Measurements from ENCODE around the gene RPS6KC1.

RPS6KC1 gene

DNA sequence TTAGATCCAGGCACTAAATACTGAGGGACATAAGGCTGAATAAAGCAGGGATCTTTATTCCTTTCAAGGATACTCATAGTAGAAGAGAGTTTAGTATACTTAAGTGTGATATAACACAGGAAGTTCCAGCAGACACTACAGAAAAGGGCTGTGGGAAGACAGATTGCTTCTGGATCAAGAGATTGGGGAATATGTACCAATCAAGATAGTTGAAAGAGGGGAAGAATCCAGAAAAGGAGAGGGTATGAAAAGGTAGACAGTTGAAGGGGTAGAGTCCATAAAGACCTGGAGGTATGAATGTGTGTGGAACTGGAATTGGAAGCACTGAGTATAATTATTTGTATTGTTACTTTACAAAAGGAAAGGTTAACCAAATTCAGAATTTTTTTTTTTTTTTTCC, 2.4 kb downstream of the RPS6KC1 start:
- DNase-seq (ENCODE audit: extremely low spot score) = no peak
- no peak for TF ChIP-seq ARNT (IDR thresholded peaks at IDR 0.05)
- no peak for TF ChIP-seq TARDBP (IDR thresholded peaks at IDR 0.05)
- no peak for TF ChIP-seq BHLHE40 (IDR thresholded peaks at IDR 0.05; ENCODE audit: borderline replicate concordance)
- TF ChIP-seq ELF4 (IDR thresholded peaks at IDR 0.05) = no peak
- no peak for TF ChIP-seq ZNF384 (IDR thresholded peaks at IDR 0.05)
- no peak for TF ChIP-seq L3MBTL2 (conservative IDR thresholded peaks at IDR 0.05)
- TF ChIP-seq FOXA1 (IDR thresholded peaks at IDR 0.05) = no peak
- TF ChIP-seq FOXM1 (IDR thresholded peaks at IDR 0.05; ENCODE audit: borderline replicate concordance) = no peak
- TF ChIP-seq LEF1 (IDR thresholded peaks at IDR 0.05; ENCODE audit: borderline replicate concordance) = no peak
- no peak for TF ChIP-seq SP1 (IDR thresholded peaks at IDR 0.05)
- no peak for TF ChIP-seq HDGF (IDR thresholded peaks at IDR 0.05; ENCODE audit: borderline replicate concordance)
- no peak for TF ChIP-seq SUZ12 (IDR thresholded peaks at IDR 0.05)
- ChIA-PET POLR2A (no interaction called here), CTCF (no interaction called here)

DNA sequence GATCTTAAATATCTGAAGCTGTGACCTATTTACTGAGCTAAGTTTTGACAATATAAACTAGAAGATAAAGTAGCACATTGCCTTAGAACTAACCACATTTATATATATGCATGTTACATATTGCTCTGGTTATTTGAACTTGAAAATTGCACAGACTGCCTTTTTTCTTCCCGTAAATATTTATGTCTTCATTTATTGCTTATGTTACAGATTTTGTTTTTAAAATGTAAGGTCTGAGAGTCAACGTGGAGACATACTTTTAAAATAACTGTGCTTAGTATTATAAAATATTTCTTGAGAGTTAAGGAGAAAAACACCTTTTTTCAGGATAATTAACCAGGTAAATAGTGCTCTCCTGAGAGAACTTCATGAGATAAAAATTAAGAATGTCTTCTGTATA, 3.1 kb downstream of the RPS6KC1 start:
- CTCF ChIA-PET = no interaction called here
- POLR2A ChIA-PET = no interaction called here
- no peak for DNase-seq (ENCODE audit: extremely low spot score)
- TF ChIP-seq ELF4 (IDR thresholded peaks at IDR 0.05) (no peak), TARDBP (IDR thresholded peaks at IDR 0.05) (no peak), L3MBTL2 (conservative IDR thresholded peaks at IDR 0.05) (no peak), ZNF384 (IDR thresholded peaks at IDR 0.05) (no peak), SP1 (IDR thresholded peaks at IDR 0.05) (no peak), FOXM1 (IDR thresholded peaks at IDR 0.05; ENCODE audit: borderline replicate concordance) (no peak), CTBP1 (IDR thresholded peaks at IDR 0.05; ENCODE audit: borderline replicate concordance) (no peak), BHLHE40 (IDR thresholded peaks at IDR 0.05; ENCODE audit: borderline replicate concordance) (no peak), HDGF (IDR thresholded peaks at IDR 0.05; ENCODE audit: borderline replicate concordance) (no peak), FOXK2 (IDR thresholded peaks at IDR 0.05) (no peak)
- TF ChIP-seq, protein P1, sequence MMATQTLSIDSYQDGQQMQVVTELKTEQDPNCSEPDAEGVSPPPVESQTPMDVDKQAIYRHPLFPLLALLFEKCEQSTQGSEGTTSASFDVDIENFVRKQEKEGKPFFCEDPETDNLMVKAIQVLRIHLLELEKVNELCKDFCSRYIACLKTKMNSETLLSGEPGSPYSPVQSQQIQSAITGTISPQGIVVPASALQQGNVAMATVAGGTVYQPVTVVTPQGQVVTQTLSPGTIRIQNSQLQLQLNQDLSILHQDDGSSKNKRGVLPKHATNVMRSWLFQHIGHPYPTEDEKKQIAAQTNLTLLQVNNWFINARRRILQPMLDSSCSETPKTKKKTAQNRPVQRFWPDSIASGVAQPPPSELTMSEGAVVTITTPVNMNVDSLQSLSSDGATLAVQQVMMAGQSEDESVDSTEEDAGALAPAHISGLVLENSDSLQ (IDR thresholded peaks at IDR 0.05) = no peak

DNA sequence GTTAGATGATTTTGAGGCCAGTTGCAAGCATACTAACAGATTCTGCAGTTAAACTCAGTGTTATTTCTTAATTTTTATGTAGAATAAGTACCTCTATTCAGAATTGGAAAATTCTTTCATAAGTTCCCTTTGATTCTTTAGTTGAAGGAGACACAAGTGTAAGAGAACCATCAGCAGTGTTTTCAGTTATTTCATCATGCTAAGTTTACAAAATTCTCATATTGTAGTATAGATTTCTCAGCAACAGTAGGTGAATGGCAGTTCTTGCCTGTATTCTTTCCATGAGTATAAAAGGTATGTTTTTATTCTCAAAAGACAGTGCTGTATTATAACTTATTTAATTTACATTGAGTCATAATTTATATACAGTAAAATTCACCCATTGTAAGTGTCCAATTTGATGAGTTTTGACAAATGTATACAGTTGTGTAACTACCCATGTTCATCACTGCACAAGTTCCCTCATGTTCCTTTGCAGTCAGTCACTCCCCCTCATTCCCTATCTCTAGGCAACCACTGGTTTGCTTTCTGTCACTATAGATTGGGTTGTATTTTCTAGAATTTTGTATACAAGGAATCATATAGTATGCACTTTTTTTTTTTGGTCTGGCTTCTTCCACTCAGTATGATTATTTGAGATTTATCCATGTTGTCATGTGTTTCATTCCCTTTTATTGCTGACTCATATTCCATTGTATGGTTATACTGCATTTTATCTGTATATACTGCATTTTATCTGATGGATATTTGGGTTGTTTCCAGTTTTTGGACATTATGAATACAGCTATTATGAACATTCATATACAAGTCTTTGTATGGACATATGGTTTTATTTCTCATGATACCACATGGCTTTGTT, 3.9 kb downstream of the RPS6KC1 start:
- ChIA-PET POLR2A (no interaction called here), CTCF (no interaction called here)
- no peak for TF ChIP-seq BHLHE40 (IDR thresholded peaks at IDR 0.05; ENCODE audit: borderline replicate concordance)
- DNase-seq (ENCODE audit: extremely low spot score) = no peak

DNA sequence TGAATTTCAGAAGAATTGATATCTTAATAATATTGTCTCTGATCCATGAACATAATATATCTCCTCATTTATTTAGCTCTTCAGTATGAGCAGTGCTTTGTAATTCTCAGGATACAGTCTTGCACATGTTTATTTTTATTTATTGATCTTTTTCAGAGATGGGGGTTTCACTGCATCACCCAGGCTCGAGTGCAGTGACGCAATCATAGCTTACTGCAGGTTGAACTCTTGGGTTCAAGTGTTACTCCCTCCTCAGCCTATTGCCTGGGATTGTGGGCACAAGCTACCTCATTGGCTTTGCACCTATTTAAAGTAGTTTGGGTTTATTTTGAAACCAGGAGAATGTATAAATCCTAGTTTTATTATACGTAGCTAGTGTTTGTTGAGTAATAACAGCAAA, 4.7 kb downstream of the RPS6KC1 start:
- CTCF ChIA-PET = no interaction called here
- POLR2A ChIA-PET = no interaction called here
- TF ChIP-seq NFRKB (IDR thresholded peaks at IDR 0.05) (no peak), FOXA1 (IDR thresholded peaks at IDR 0.05) (no peak), ARNT (IDR thresholded peaks at IDR 0.05) (no peak), LEF1 (IDR thresholded peaks at IDR 0.05; ENCODE audit: borderline replicate concordance) (no peak), SP1 (IDR thresholded peaks at IDR 0.05) (no peak), CTBP1 (IDR thresholded peaks at IDR 0.05; ENCODE audit: borderline replicate concordance) (no peak)
- TF ChIP-seq, protein P1 (IDR thresholded peaks at IDR 0.05) = no peak

DNA sequence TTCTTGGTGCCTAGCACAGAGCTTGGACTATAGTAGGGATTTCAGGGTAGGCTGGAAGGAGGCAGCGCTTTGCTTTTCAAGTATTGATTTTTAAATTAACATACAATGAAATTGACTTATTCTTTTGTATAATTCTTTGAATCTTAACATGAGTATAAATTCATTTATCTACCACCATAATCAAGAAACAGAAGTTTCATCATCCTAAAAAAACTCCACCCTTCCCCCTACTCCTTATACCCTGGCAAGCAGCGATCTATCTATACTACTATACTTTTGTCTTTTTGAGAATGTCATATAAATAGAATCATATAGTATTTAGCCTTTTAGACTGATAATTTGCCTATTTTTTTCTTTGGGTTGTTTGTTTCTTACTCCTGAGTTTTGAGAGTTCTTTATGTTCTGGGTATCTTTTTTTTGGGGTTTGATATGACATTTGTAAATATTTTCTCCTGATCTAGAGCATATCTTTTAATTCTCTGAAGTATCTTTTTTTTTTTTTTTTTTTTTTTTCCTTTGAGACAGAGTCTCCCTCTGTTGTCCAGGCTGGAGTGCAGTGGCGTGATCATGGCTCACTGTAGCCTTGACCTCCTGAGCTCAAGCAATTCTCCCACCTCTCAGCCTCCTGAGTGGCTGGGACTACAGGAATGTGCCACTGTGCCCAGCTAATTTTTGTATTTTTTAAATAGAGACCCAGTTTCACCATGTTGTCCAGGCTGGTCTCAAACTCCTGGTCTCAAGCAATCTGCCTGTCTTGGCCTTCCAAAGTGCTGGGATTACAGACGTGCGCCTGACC, 6.4 kb downstream of the RPS6KC1 start:
- TF ChIP-seq FOXA1 (IDR thresholded peaks at IDR 0.05) = no peak
- no peak for TF ChIP-seq HDGF (IDR thresholded peaks at IDR 0.05; ENCODE audit: borderline replicate concordance)
- TF ChIP-seq FOXM1 (IDR thresholded peaks at IDR 0.05; ENCODE audit: borderline replicate concordance) = no peak
- no peak for TF ChIP-seq SP1 (IDR thresholded peaks at IDR 0.05)
- TF ChIP-seq LEF1 (IDR thresholded peaks at IDR 0.05; ENCODE audit: borderline replicate concordance) = no peak
- no peak for TF ChIP-seq L3MBTL2 (conservative IDR thresholded peaks at IDR 0.05)
- TF ChIP-seq ELF4 (IDR thresholded peaks at IDR 0.05) = no peak
- no peak for TF ChIP-seq ZNF384 (IDR thresholded peaks at IDR 0.05)
- ChIA-PET POLR2A (interaction anchor here (1.1 kb wide), 1 partner anchor 41 kb away, joined by 3 read pairs; the partner anchor contains the start of gene ANGEL2), CTCF (no interaction called here)

More for the DNA sequence above, 4.7 kb downstream of the RPS6KC1 start:
- no peak for DNase-seq (ENCODE audit: extremely low spot score)

DNA sequence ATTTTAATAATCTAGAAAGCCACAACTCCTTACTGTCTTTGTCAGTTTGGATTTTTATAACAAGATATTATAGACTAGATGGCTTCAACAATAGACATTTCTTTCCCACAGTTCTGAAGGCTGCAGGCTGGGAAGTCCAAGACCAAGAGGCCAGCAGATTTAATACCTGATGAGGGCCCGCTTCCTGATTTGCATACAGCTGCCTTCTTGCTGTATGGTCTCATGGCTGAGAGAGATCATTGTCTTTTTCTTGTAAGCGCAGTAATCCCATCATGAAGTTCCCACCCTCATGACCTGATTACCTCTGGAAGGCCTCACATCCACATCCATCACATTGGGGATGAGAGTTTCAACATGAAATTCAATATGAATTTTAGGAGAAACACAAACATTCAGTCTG, 9.8 kb downstream of the RPS6KC1 start:
- POLR2A ChIA-PET = no interaction called here
- DNase-seq (ENCODE audit: extremely low spot score) = no peak
- CTCF ChIA-PET = interaction anchor here (1.9 kb wide), 1 partner anchor 9 kb away, joined by 4 read pairs; no protein-coding TSS in a partner anchor
- no peak for TF ChIP-seq ARNT (IDR thresholded peaks at IDR 0.05)
- TF ChIP-seq, protein P1 (IDR thresholded peaks at IDR 0.05) = no peak
- TF ChIP-seq L3MBTL2 (conservative IDR thresholded peaks at IDR 0.05) = no peak
- TF ChIP-seq ZNF384 (IDR thresholded peaks at IDR 0.05) = no peak
- no peak for TF ChIP-seq FOXM1 (IDR thresholded peaks at IDR 0.05; ENCODE audit: borderline replicate concordance)
- no peak for TF ChIP-seq FOXA1 (IDR thresholded peaks at IDR 0.05)
- no peak for TF ChIP-seq TARDBP (IDR thresholded peaks at IDR 0.05)
- no peak for TF ChIP-seq ELF4 (IDR thresholded peaks at IDR 0.05)
- TF ChIP-seq LEF1 (IDR thresholded peaks at IDR 0.05; ENCODE audit: borderline replicate concordance) = no peak
- TF ChIP-seq SP1 (IDR thresholded peaks at IDR 0.05) = no peak
- no peak for TF ChIP-seq HDGF (IDR thresholded peaks at IDR 0.05; ENCODE audit: borderline replicate concordance)
- no peak for TF ChIP-seq SUZ12 (IDR thresholded peaks at IDR 0.05)

More for the DNA sequence above, 6.4 kb downstream of the RPS6KC1 start:
- DNase-seq (ENCODE audit: extremely low spot score) = no peak

Data from HEK293T (cell line).